ENCODE measurements around the gene CSF2.
"Not testable (repeated sequence)": the region's sequence is repeated elsewhere in the genome, so short reads cannot be mapped to it uniquely, and the experiment has no call there.

CSF2 gene

DNA sequence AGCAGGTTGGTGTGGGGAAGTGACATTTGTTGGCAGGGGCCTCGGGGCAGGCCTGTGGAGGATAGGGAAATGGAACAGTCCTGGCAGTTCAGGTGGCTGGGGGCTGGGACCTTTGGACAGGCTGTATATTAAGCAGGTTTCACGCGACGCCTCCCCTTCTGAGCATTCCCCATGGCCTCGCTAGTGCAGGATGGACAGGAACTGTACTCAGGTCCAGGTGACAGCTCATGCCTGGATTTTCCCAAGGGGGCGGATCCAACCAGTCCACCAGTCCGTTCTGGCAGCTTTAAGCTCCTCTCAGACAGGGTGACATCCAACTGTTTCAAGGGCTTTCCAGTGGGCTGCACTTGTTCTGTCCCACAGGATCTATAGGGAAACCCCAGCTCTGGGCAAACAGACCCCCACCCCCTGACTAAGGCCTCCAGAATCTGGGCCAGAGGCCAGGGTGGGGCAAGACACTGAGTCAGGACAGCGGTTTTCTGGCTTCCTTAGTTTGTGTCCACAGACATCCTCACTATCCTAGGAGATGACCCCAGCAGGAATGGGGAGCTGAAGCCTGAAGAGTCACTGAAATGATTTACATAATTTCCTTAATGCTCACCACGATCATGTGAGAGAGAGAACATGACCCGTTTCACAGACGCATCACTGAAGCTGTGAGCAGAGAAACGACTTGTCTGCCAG, 20.9 kb downstream of the CSF2 start:
- DNase-seq, result no peak

DNA sequence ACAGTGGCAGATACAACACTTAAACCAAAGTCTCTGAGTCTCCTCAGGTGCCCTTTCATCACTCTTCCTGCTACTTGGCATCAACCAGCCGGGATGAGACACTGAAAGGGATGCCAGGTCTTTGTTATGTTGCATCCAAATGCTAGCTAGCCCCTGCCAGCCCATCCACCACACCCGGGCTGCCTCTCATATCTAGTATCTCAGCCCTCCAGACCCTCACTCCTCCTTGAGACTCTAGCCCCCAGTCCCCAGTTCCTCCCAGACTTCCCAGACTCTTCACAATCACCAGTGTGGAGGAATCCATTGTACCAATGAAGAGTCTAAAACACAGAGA, 21.5 kb downstream of the CSF2 start:
- DNase-seq, result no peak

DNA sequence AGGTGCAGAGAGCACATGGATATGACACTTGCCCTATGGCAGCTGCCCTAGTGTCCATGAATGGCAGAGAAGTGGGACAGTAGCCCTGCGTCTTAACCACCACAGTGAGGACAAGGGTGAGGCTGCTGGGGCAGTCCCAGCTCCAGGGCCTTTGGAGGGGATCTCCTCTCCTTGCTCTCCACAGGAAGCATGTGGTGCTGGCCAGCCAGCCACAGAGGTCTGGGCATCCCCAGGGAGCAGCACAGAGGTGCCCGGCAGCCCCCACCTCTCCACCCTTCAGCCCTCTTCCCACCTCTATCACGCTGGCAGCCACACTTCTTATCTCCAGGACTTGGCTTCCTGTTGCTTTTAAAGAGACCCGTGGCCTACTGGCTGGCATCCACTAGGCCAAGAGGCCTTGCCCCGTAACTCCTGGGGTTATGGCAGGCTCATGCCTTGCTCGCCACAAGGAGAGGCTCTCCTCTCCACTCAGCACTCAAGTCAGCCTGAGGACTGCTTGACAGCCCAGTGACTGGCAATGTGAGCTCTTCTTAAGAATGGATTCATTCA, 21.9 kb downstream of the CSF2 start:
- DNase-seq, result no peak

GRCh38 chr5:132096904-132097303, 23.3 kb downstream of the CSF2 start:
- DNase-seq, result no peak

- no peak for DNase-seq
Measured at GRCh38 chr5:132098151-132098594, 24.6 kb downstream of the CSF2 start.

DNA sequence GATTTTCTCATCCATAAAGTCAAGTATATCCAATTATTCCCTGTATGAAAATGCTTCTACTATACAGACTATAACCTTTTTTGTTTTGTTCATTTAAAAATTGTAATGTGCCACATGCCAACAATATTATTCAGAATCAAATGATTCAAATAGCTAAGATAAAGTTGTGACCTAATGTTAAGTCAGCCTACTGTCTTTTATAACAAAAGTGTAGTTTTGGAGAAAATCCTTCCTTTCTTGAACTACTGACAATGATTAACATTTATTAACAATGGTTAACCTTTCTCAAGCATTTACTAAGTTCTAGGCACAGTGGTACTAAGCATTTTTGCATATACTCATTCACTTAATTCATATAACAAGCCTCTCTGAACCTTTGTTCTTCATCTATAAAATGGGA, 25.0 kb downstream of the CSF2 start:
- DNase-seq, result no peak

GRCh38 chr5:132099076-132099748, 25.6 kb downstream of the CSF2 start:
- DNase-seq, result no peak

DNA sequence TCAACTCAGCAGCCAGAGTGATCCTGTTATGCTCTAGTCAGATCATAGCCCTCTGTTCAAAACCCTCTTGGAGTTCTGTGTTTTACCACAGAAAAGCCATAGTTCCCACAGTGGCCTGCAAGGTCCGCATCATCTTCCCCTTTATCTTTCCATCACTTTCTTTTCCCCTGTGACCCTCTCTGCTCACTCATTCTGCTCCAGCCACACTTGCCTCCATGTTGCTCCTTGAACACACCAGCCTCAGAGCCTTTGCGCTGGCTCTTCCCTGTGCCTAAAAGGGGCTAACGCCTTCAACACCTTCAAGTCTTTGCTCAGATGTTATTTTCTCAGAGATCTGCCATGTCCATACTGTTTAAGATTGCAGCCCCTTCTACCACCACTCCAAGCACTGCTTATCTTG, 26.3 kb downstream of the CSF2 start:
- DNase-seq, result no peak

DNA sequence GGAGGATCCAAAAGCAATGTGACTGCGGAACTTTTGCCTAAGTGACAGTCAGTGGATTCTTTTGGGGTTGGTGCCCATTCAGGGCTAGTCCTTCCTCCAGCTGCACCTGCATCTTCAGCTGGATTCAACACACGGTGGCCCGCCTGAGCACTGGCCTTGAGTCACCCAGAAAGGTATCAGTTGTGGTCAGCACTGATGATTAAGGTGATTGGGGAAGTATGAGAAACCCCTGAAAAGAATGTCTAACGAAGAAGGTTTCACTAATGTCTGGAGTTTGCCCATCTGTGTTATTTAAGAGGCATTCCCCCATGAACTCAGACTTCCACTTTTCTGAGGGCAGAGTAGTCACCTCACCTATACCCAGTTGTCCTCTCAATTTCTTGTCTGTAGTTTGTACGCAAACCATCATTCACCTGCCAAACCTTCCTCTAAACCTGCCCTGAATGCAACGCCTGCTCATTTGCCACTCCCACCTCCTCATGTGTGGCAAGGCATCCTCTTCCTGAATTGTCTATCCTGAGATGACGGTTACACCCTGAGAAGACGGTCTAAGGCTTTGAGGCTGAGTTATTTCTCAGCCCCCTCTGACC, 27.2 kb downstream of the CSF2 start:
- DNase-seq, result no peak

- no peak for DNase-seq
Measured at GRCh38 chr5:132101385-132101880, 27.8 kb downstream of the CSF2 start.

DNA sequence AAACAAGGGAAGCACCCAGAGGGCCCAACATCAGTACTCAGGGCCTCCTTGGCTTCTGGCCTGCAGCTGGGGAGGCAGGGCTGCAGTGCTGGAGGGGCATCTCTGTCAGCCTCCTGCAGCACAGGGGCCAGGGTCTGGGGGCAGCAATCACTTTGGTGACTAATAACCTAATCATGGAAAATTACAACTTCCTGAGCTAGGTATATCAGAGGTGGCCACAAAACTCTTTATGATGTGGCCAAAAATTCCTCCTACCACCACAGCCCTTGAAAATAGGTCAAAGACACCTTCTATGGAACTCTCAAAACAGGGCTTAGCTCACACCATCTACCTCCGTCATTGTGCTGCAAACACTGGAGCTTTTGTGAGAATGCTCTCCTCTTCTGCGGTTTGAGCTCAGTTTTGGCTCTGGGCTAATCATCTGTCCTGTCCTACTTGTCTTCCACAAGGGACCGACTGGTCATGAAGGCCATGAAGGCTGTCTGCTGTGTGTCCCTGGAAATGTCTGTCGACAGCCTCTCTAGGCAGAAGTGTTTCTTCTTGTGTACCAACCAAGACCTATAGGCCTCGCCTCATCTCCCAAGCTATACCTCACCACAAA, 28.6 kb downstream of the CSF2 start:
- no peak for DNase-seq

DNA sequence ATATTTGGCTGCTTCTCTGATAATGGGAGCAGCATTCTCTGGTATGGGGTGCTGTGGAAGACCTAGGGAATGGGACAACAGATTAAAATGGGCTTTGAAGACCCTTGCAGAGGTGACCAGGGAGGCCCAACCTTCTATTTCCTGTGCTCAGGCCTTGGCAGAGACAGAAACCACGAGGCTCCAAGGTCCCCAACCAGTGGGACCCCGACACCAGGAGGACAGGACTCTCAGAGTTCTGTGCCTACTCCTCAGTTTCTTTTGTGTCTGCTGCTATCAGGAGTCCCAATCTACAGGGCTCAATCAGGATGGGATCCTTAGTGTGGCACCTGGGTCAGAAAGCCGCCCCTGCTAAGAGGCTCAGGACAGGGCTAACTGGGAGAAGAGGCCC, 29.3 kb downstream of the CSF2 start:
- no peak for DNase-seq

DNA sequence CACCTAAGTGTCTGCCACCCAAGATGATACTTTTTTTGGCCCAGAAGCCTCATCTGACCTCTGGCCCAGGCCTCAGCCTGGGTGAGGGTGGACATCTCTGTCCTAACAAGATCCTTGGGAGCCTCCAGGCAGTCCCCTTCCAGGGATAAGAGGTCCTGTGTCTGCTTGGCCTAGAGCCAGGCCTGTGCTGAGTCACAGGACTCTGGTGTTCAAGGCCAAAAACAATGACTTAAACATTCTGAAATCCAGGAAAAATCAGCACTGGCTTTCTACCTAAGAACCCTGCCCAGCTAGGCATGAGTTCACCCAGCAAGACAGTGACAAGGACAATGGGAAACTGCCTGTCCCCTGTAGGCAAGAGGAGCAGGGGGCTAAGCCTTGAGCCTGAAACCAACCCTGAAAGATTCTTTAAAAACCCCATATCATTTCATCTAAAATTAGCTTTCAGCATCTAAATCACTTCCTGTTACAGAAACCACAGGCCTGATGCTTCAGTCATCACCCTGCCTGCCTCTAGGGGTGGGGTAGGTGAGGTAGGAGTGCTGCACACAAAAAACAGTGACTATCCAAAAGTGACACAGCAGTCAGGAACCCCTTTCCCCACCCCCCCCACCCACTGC, 29.9 kb downstream of the CSF2 start:
- DNase-seq, result no peak

GRCh38 chr5:132103969-132104391, 30.4 kb downstream of the CSF2 start:
- no peak for DNase-seq

DNA sequence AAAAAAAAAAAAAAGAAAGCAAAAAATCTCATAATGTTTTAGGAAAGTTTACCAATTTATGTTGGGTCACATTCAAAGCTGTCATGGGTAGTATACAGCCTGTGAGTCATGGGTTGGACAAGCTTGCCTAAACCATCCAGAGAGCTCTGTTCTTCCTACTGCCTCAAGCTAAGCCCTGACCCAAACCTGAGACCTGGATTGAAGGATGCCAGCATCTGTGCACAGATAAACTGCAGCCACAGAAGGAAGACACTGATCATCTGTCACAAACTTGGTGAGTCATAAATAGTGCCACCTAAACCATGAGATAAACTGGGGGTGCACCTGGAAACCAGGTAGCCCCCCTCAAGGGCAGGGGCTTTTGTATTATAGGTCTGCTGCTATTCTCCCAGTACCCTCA, 31.0 kb downstream of the CSF2 start:
- DNase-seq, result no peak

DNA sequence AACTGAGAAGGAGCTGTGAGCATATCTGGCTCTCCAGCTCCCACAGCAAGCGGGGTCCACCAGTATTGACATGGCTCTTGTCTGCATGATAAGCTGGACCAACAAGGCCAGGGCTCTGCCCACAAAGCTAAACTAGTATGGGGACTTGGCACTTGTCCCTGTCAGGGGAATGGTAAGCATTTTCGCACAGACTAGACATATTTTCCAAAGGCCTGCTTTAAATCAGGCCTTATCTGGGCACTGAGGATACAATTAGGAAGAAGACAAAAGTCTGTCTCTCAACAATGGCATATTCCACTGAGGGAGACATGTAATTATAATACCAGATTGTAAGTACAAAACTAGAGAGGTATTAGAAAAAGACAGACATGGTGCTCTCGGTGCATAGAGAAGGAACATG, 32.1 kb downstream of the CSF2 start:
- no peak for DNase-seq

GRCh38 chr5:132108495-132108894, 34.9 kb downstream of the CSF2 start:
- DNase-seq, result not testable (repeated sequence)

DNA sequence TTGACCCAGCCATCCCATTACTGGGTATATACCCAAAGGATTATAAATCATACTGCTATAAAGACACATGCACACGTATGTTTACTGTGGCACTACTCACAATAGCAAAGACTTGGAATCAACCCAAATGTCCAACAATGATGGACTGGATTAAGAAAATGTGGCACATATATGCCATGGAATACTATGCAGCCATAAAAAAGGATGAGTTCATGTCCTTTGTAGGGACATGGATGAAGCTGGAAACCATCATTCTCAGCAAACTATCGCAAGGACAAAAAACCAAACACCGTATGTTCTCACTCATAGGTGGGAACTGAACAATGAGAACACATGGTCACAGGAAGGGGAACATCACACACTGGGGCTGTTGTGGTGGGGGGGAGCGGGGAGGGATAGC, 35.4 kb downstream of the CSF2 start:
- not testable (repeated sequence) for DNase-seq

- DNase-seq, result no peak
Measured at GRCh38 chr5:132109494-132110053, 36.0 kb downstream of the CSF2 start.

GRCh38 chr5:132110195-132110594, 36.6 kb downstream of the CSF2 start:
- no peak for DNase-seq

DNA sequence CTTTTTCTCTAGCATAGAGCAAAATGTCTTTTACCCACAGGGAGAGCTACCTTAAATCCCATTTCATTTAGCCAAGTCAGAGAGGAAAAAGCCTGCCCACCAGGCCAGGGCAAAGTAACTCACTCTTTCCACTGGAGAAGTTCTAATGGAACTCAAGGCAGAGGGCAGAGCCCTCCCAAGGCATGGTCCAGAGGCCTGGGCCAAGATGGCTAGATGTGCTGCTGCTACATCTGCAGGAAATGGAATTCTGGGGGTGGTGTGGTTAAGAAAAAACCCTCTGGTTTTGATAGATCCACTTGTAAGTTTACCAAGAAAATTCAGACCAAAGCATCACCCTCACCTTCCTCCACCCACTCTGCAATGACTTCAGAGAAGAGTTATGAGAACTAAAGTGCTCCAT, 37.3 kb downstream of the CSF2 start:
- no peak for DNase-seq

GRCh38 chr5:132112111-132112510, 38.5 kb downstream of the CSF2 start:
- DNase-seq, result no peak

Data from NCI-H748 treated with DMSO at 0.1 percent for 48 hours (cell line).